CD14-positive monocyte (primary cell): Measurements from ENCODE around the gene R3HCC1L. TPM values are rescaled to one million over a fixed set of nuclear protein-coding genes. Genes with fewer than 3 reads are reported as not detected.

Source experiments
- DNase-seq, 3 donors: peaks; one replicate each; pipeline ENCODE4 v3.0.0-alpha.2; 2011 to 2022
- H2AFZ ChIP-seq: 2 replicates; pipeline ENCODE4 v1.6.0; 2012; ENCODE audit warnings: mild to moderate bottlenecking, low read depth, low read length, inconsistent platforms; ENCODE audit not compliant: insufficient read depth, poor library complexity, severe bottlenecking
- H3K27ac ChIP-seq, 2 donors: 1 replicate in 1 of 2; 2 replicates in 1 of 2; pipeline ENCODE4 v1.5.1; 2012 to 2013; ENCODE audit warnings: low read length in 2 of 2, control low read depth in 1 of 2, inconsistent platforms in 1 of 2, low read depth in 1 of 2, mild to moderate bottlenecking in 1 of 2
- H3K27me3 ChIP-seq, 2 donors: one replicate each; pipeline versions ENCODE4 v1.6.0 to v1.6.1; 2011 to 2013; ENCODE audit warnings: low read length in 2 of 2; ENCODE audit not compliant: control insufficient read depth in 2 of 2, insufficient read depth in 2 of 2
- H3K36me3 ChIP-seq, 2 donors: replicated peaks in 1 of 2; 1 replicate in 1 of 2; 2 replicates in 1 of 2; pipeline versions ENCODE4 v1.5.1 to v1.6.1; 2012 to 2013; ENCODE audit warnings: low read length in 2 of 2, control low read depth in 1 of 2, inconsistent platforms in 1 of 2, mild to moderate bottlenecking in 1 of 2; ENCODE audit not compliant: insufficient read depth in 2 of 2, control insufficient read depth in 1 of 2
- H3K4me1 ChIP-seq, 2 donors: 1 replicate in 1 of 2; 2 replicates in 1 of 2; pipeline versions ENCODE4 v1.5.1 to v1.6.1; 2012 to 2013; ENCODE audit warnings: low read length in 2 of 2, control low read depth in 1 of 2, inconsistent platforms in 1 of 2, mild to moderate bottlenecking in 1 of 2, moderate library complexity in 1 of 2; ENCODE audit not compliant: insufficient read depth in 2 of 2, control insufficient read depth in 1 of 2
- H3K4me2 ChIP-seq: replicated peaks from 2 replicates; pipeline ENCODE3; 2012; ENCODE audit warnings: low read length, moderate library complexity, mild to moderate bottlenecking; ENCODE audit not compliant: poor library complexity, severe bottlenecking; ENCODE audit errors: extremely low read depth
- H3K4me3 ChIP-seq, 3 experiments: fragments of 200-600 bp in 1 of 3; sonication (generic) in 1 of 3; replicated peaks in 1 of 3; 1 replicate in 2 of 3; 2 replicates in 1 of 3; pipeline ENCODE4 v1.5.1; 2011 to 2013; ENCODE audit warnings: low read length in 3 of 3, mild to moderate bottlenecking in 3 of 3, control low read depth in 2 of 3, low read depth in 2 of 3, inconsistent platforms in 1 of 3, moderate library complexity in 1 of 3
- H3K79me2 ChIP-seq: 2 replicates; pipeline ENCODE4 v1.6.0; 2012; ENCODE audit warnings: mild to moderate bottlenecking, control low read depth, inconsistent platforms, low read length, moderate library complexity; ENCODE audit not compliant: insufficient read depth
- H3K9ac ChIP-seq: 2 replicates; pipeline ENCODE4 v1.6.0; 2017; ENCODE audit warnings: low read length, mild to moderate bottlenecking; ENCODE audit not compliant: insufficient read depth, poor library complexity, severe bottlenecking
- H3K9me3 ChIP-seq, 2 donors: replicated peaks in 1 of 2; 1 replicate in 1 of 2; 2 replicates in 1 of 2; pipeline versions ENCODE4 v1.5.1 to v1.6.1; 2012 to 2013; ENCODE audit warnings: low read length in 2 of 2, control low read depth in 1 of 2; ENCODE audit not compliant: control insufficient read depth in 1 of 2, insufficient read depth in 1 of 2
- H4K20me1 ChIP-seq: 2 replicates; pipeline ENCODE4 v1.6.0; 2012; ENCODE audit warnings: mild to moderate bottlenecking, low read length, control low read depth, moderate library complexity; ENCODE audit not compliant: insufficient read depth
- H3K27ac Mint-ChIP-seq, 7 donors: one replicate each; pipeline ENCODE4 v1.8.0; 2020; ENCODE audit warnings: mild to moderate bottlenecking in 7 of 7, mixed read lengths in 7 of 7, moderate library complexity in 6 of 7, inconsistent platforms in 2 of 7
- H3K27me3 Mint-ChIP-seq, 3 donors: one replicate each; pipeline ENCODE4 v1.8.0; 2021 to 2022; ENCODE audit warnings: low read depth in 3 of 3, mild to moderate bottlenecking in 3 of 3, mixed read lengths in 3 of 3, moderate library complexity in 3 of 3, inconsistent platforms in 1 of 3
- H3K36me3 Mint-ChIP-seq, 2 donors: one replicate each; pipeline ENCODE4 v1.8.0; 2020; ENCODE audit warnings: mixed read lengths in 2 of 2, inconsistent platforms in 1 of 2, mild to moderate bottlenecking in 1 of 2
- H3K4me1 Mint-ChIP-seq: one replicate; pipeline ENCODE4 v1.8.0; 2020; ENCODE audit warnings: mild to moderate bottlenecking, mixed read lengths
- H3K4me3 Mint-ChIP-seq, 2 donors: one replicate each; pipeline ENCODE4 v1.8.0; 2020; ENCODE audit warnings: mild to moderate bottlenecking in 2 of 2, mixed read lengths in 2 of 2, moderate library complexity in 1 of 2
- H3K9me3 Mint-ChIP-seq, 7 donors: one replicate each; pipeline ENCODE4 v1.8.0; 2020 to 2022; ENCODE audit warnings: mixed read lengths in 7 of 7, mild to moderate bottlenecking in 6 of 7, moderate library complexity in 6 of 7, inconsistent platforms in 2 of 7
- WGBS: methylation state at CpG from one replicate; pipeline ENCODE4 v1.1.5; 2013; ENCODE audit warnings: missing lambda C conversion rate; ENCODE audit not compliant: insufficient coverage; 5-methylcytosine and 5-hydroxymethylcytosine counted together
- intact Hi-C, 2 donors: fragments of 100-400 bp; cut with micrococcal nuclease; formaldehyde crosslinking; loops; one replicate each; pipeline versions ENCODE4 v1.15.0 to v1.15.1; 2023
- polyA plus RNA-seq, 3 donors: library from polyadenylated mRNA; depleted of rRNA in 1 of 3; unstranded in 2 of 3; stranded (reverse) in 1 of 3; fragments of 300-500 nt in 2 of 3; fragments of >200 nt in 1 of 3; fragmentation: Illumina TruSeq in 2 of 3; gene quantifications; 1 replicate in 2 of 3; 2 replicates in 1 of 3; pipeline ENCODE4 v1.2.3, GENCODE V29; 2012 to 2021
- TF ChIP-seq, protein P1 (sequence below): fragments of 200-600 bp; IDR thresholded peaks from one replicate; pipeline ENCODE4 v1.8.0; 2022; ENCODE audit warnings: antibody characterized with exemption, mild to moderate bottlenecking

The R3HCC1L gene
- polyA plus RNA-seq, 3 donors: 2.6 to 13.8 (median 2.7) TPM

DNA sequence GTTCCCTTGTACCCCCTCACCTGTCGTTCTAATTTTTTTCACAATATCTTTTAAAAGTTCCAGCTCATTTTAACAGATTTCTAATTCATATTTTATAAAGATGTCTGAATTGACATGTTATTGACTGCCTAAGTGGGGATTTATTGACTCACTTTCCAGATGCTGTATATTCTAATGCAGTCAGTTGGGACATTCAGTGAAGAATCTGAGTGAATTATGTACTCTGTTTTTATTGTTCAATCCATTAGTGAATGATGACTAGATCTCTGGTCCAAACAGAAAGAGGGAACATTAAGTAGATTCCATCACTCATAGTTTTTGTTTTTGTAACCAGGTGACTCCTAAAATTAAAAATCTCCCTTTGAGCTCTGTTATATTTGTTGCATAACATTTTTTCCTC, 79.3 kb downstream of the R3HCC1L start:
- peaks cover 0 to under 1% of the 10 kb centered on the region in 2 donors for H3K9me3 ChIP-seq
- peaks cover 98% of the 10 kb centered on the region for H4K20me1 ChIP-seq
- peaks cover 18 to 47% of the 10 kb centered on the region in 2 donors for H3K36me3 ChIP-seq
- H3K27me3 ChIP-seq: no peaks in the 10 kb centered on the region
- H3K4me3 Mint-ChIP-seq: no peak overlapping the region
- H3K27me3 Mint-ChIP-seq: no peaks in the 10 kb centered on the region
- H3K27ac ChIP-seq: no peak overlapping the region
- H3K4me1 Mint-ChIP-seq: peaks cover 13% of the 10 kb centered on the region
- no peak overlapping the region for H3K27ac Mint-ChIP-seq
- H3K9me3 Mint-ChIP-seq: peaks cover 0 to 3% (median 0%) of the 10 kb centered on the region in 7 donors
- no peak overlapping the region for H3K4me3 ChIP-seq
- H3K9ac ChIP-seq: no peak overlapping the region
- H3K79me2 ChIP-seq: peaks cover 30% of the 10 kb centered on the region
- intact Hi-C loops: no loop called here
- peaks cover 0 to 8% of the 10 kb centered on the region in 2 donors for H3K4me1 ChIP-seq
- peaks cover 36 to 44% of the 10 kb centered on the region in 2 donors for H3K36me3 Mint-ChIP-seq
- TF ChIP-seq, protein P1, sequence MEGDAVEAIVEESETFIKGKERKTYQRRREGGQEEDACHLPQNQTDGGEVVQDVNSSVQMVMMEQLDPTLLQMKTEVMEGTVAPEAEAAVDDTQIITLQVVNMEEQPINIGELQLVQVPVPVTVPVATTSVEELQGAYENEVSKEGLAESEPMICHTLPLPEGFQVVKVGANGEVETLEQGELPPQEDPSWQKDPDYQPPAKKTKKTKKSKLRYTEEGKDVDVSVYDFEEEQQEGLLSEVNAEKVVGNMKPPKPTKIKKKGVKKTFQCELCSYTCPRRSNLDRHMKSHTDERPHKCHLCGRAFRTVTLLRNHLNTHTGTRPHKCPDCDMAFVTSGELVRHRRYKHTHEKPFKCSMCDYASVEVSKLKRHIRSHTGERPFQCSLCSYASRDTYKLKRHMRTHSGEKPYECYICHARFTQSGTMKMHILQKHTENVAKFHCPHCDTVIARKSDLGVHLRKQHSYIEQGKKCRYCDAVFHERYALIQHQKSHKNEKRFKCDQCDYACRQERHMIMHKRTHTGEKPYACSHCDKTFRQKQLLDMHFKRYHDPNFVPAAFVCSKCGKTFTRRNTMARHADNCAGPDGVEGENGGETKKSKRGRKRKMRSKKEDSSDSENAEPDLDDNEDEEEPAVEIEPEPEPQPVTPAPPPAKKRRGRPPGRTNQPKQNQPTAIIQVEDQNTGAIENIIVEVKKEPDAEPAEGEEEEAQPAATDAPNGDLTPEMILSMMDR: no peak
- H3K4me2 ChIP-seq: no peak overlapping the region
- H2AFZ ChIP-seq: no peak overlapping the region
- no CpG with 5 or more reads among the region's 1 CpG for WGBS
- DNase-seq: no peak

DNA sequence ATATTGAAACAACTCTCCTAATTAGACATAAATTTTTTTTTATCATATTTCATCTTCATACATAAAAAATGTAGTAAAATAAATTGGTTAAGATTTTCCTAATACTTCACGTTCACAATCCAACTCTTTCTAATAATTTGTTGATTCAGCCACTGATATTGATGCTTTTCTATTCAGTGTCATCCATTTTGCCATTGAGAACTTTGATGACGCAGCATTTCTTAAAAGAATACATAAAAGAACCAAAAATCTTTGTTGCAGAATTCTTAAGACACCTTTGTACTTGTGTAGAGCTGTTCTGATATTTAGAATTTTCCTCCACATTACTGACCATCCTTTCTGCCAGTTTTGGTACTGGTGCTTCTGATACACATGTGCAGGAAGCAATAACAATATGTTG, 80.9 kb downstream of the R3HCC1L start:
- peaks cover 3 to 17% (median 10%) of the 10 kb centered on the region in 7 donors for H3K9me3 Mint-ChIP-seq
- peaks cover 8 to 33% of the 10 kb centered on the region in 2 donors for H3K36me3 ChIP-seq
- no peak overlapping the region for H3K27ac ChIP-seq
- intact Hi-C loops: no loop called here
- H3K4me1 ChIP-seq: peaks cover 0 to 8% of the 10 kb centered on the region in 2 donors
- TF ChIP-seq, protein P1: no peak
- H3K79me2 ChIP-seq: peaks cover 45% of the 10 kb centered on the region
- H3K9me3 ChIP-seq: peaks cover 0 to 4% of the 10 kb centered on the region in 2 donors
- H3K27me3 Mint-ChIP-seq: no peaks in the 10 kb centered on the region
- H3K4me3 ChIP-seq: no peak overlapping the region
- DNase-seq: no peak
- H4K20me1 ChIP-seq: peaks cover 96% of the 10 kb centered on the region
- H3K4me1 Mint-ChIP-seq: peaks cover 13% of the 10 kb centered on the region
- no peaks in the 10 kb centered on the region for H3K27me3 ChIP-seq
- H3K4me2 ChIP-seq: no peak overlapping the region
- no peak overlapping the region for H3K27ac Mint-ChIP-seq
- H3K4me3 Mint-ChIP-seq: no peak overlapping the region
- peaks cover 30 to 41% of the 10 kb centered on the region in 2 donors for H3K36me3 Mint-ChIP-seq
- H3K9ac ChIP-seq: no peak overlapping the region
- no CpG with 5 or more reads among the region's 2 CpGs for WGBS
- H2AFZ ChIP-seq: no peak overlapping the region
